ENCODE results near the gene IL13. TPM values are rescaled to one million over a fixed set of nuclear protein-coding genes. Genes with fewer than 3 reads are reported as not detected.

The IL13 gene
- total RNA-seq, 2 donors from 2014 or later = not detected

DNA sequence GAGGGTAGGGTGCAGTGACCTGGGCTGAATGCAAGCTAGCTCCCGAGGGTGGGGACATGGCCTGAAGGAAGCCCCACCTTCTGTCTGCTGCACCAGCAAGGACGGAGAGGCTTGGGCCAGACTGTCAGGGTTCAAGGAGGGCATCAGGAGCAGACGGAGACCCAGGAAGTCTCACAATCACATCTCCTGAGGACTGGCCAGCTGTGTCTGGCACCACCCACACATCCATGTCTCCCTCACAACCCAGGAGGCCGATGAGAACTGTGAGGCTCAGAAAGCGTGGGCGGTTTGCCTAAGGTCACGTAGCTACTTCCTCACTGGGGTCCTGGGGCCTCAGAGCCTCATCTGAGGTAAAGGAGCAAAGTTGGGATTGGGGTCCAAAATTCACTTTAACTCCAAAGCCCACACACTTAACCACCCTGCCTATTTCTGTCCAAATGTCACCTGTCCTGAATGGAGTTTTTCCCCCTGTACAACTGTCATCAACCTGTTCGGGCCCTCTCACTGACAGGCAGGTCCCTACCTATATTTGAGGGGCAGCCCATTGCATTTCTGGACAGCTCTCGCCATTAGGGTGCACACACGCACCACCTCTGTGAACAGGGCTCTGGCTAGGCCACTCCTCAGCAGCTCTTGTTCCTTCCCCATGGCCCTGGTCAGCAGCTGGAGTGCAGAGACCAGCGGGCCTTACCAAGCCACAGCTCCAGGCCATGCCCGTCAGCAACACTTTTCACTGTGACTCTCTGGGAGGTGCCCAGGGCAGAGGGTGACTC lies 3.4 kb downstream of the IL13 start:
- Histone ChIP-seq H3K9ac (ENCODE audit: low read depth in 2 of 2, low read length in 2 of 2) (no peak overlapping the region), H3K36me3 (no peaks in the 10 kb centered on the region), H3K4me1 (peaks cover 2% of the 10 kb centered on the region), H3K9me3 (no peaks in the 10 kb centered on the region), H3K27ac (no peak overlapping the region), H3K4me3 (no peak overlapping the region), H3K27me3 (peaks cover 6% of the 10 kb centered on the region)
- no peak for DNase-seq
- intact Hi-C loops (cut with DNase I) = no loop called here
- no peak for TF ChIP-seq CTCF (IDR thresholded peaks at IDR 0.05)

- Histone ChIP-seq H3K36me3 (no peaks in the 10 kb centered on the region), H3K27ac (no peak overlapping the region), H3K27me3 (peaks cover under 1% of the 10 kb centered on the region), H3K9me3 (no peaks in the 10 kb centered on the region), H3K4me3 (no peak overlapping the region), H3K9ac (ENCODE audit: low read depth in 2 of 2, low read length in 2 of 2) (no peak overlapping the region), H3K4me1 (no peaks in the 10 kb centered on the region)
- intact Hi-C loops (cut with DNase I) = no loop called here
- no peak for TF ChIP-seq CTCF (IDR thresholded peaks at IDR 0.05)
- DNase-seq = no peak
These were observed 4.0 kb downstream of the IL13 start for GRCh38 chr5:132662004-132662401.

DNA sequence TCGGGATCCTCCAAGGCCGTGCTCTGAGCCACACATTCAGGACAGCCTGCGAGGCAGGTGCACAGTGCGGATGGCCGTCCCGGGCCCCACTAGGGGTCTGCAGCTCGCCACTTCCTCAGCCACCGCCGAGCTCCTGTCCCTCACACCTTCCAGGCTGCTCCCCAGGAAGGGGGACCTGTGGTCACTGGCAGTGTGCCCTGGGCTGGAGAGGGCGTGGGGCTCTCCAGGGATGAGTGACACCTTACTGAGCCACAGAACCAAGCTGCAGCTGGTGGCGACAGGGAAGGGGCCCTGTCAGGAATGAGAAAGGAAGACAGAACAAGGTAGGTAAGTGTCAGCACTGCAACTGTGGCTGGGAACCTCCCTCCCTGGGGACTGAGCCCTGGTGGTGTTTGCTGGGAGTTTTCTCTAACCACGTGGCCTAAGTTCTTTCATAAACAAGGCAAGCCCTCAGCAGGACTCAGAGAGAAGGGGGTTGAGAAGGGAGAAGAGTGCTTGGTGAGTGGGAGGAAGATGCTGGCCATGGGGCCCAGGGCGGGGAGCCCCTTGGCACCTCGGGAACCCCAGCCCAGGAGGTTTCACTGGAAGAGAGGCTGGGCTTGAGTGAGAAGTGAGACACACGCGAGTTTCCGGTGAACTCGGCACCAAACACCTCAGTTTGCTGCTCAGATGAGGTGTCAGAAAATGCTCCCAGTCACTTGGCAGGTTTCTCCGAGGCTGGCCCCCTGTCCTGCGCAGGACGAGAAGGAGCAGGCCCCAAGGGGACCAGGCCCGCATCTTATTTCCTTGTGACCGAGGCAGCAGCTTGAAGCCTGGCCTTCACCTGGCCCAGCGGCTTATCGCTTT lies 5.2 kb downstream of the IL13 start:
- Histone ChIP-seq H3K4me3 (no peak overlapping the region), H3K9ac (ENCODE audit: low read depth in 2 of 2, low read length in 2 of 2) (no peak overlapping the region), H3K36me3 (no peaks in the 10 kb centered on the region), H3K27me3 (no peaks in the 10 kb centered on the region), H3K27ac (no peak overlapping the region), H3K9me3 (no peaks in the 10 kb centered on the region), H3K4me1 (no peaks in the 10 kb centered on the region)
- intact Hi-C loops (cut with DNase I) = no loop called here
- TF ChIP-seq CTCF (IDR thresholded peaks at IDR 0.05) = no peak
- no peak for DNase-seq

- H3K9me3 ChIP-seq = no peaks in the 10 kb centered on the region
- H3K27ac ChIP-seq = no peak overlapping the region
- TF ChIP-seq CTCF (IDR thresholded peaks at IDR 0.05) = no peak
- no peak overlapping the region for H3K4me3 ChIP-seq
- no peaks in the 10 kb centered on the region for H3K4me1 ChIP-seq
- no peaks in the 10 kb centered on the region for H3K36me3 ChIP-seq
- no peak overlapping the region for H3K9ac ChIP-seq (ENCODE audit: low read depth in 2 of 2, low read length in 2 of 2)
- intact Hi-C loops (cut with DNase I) = no loop called here
- no peaks in the 10 kb centered on the region for H3K27me3 ChIP-seq
- no peak for DNase-seq
These were observed 6.1 kb downstream of the IL13 start for GRCh38 chr5:132663771-132664695.

DNA sequence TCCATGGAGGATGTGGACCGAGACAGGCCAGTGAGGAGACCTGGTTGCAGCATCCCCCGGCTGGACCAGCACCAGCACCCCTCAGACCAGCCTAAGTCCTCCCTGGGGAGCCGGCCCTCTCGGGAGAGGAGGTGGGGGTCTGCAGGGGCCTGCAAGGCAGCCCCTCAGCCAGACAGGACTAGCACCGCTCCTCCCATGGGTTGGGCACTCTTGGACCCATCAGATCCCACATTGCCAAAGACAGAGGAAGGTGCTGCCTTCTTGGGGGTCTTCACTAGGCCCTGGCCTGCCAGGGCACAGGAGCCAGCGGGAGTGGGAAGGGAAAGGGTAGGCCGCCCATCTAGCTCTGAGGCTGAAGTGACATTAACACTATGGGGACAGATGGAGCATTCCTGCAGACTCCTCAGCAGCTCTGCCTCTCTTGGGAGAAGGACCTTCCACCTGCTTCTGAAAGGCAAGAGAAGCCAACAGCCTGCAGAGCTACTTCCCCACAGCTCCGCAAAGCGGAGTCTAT lies 6.8 kb downstream of the IL13 start:
- Histone ChIP-seq H3K4me1 (no peaks in the 10 kb centered on the region), H3K9ac (ENCODE audit: low read depth in 2 of 2, low read length in 2 of 2) (no peak overlapping the region), H3K9me3 (no peaks in the 10 kb centered on the region), H3K4me3 (no peak overlapping the region), H3K27ac (no peak overlapping the region), H3K36me3 (no peaks in the 10 kb centered on the region), H3K27me3 (no peaks in the 10 kb centered on the region)
- no peak for TF ChIP-seq CTCF (IDR thresholded peaks at IDR 0.05)
- DNase-seq = no peak
- intact Hi-C loops (cut with DNase I) = no loop called here
